Cardiac fibroblast (primary cell): ENCODE results near the gene XYLT1.

ENCODE experiments used
- DNase-seq, 2 donors: peaks; one replicate each; pipeline versions ENCODE4 v3.0.0 to v3.0.0-alpha.2; 2010; ENCODE audit warnings: low read depth in 2 of 2
- H3K4me3 ChIP-seq, 2 donors: replicated peaks in 1 of 2; 1 replicate in 1 of 2; 2 replicates in 1 of 2; pipeline ENCODE4 v1.5.1; 2011; ENCODE audit warnings: low read depth in 2 of 2, low read length in 2 of 2, mild to moderate bottlenecking in 2 of 2, moderate library complexity in 1 of 2
- CTCF ChIP-seq: IDR thresholded peaks from one replicate; pipeline ENCODE4 v1.5.1; 2011; ENCODE audit warnings: low read depth, mild to moderate bottlenecking, low read length, inconsistent platforms

Gene XYLT1

DNA sequence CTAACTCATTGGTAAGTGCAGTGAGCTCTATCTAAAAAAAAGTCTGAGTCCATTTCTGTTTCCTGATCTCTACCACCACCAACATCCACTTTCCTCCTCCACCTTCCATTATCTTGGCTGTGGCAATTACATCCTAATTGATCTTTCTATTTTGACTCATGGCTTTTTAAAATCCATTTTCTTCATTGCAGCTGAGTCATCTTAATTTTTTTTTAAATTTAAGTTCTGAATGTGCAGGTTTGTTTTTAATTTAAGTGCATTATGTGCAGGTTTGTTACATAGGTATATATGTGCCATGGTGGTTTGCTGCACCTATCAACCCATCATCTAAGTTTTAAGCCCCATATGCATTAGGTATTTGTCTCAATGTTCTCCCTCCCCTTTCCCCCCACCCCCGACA lies 390.7 kb downstream of the XYLT1 start:
- no peak overlapping the region for H3K4me3 ChIP-seq
- TF ChIP-seq CTCF, result no peak
- DNase-seq, result no peak

GRCh38 chr16:17078931-17079631 lies 391.7 kb downstream of the XYLT1 start:
- no peak overlapping the region for H3K4me3 ChIP-seq
- DNase-seq, result no peak
- no peak for TF ChIP-seq CTCF

DNA sequence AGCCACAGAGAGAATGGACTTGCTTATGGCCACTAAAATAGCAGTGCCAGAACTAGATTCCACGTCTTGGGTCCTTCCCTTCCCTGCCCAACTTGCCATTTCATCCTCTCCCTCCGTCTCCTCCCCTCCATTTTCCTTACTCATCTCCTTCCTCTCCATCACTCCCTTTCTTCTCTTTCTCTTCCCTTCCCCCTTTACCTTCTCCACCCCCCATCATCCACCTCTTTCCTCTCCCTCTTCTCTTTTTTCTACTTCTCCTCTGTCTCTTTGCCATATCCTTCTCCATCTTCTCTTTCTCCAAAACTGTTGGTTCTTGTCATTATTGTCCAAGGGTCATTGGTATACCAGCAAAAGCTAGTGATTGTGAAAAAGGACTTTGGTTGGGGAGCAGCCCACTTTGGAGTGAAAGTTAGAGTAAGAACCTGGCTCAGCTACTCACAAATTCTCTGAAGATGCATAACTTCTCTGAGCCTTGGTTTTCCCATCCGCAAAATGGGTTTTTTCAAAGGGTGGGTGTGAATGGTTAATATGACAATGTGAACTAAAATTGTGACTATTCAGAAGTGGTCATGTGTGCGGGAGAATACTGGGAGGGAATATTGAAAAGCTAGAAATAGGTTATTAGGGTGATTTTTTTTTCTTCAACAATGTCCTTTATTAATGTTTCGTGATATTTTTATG lies 393.8 kb downstream of the XYLT1 start:
- TF ChIP-seq CTCF, result no peak
- no peak overlapping the region for H3K4me3 ChIP-seq
- DNase-seq, result no peak

DNA sequence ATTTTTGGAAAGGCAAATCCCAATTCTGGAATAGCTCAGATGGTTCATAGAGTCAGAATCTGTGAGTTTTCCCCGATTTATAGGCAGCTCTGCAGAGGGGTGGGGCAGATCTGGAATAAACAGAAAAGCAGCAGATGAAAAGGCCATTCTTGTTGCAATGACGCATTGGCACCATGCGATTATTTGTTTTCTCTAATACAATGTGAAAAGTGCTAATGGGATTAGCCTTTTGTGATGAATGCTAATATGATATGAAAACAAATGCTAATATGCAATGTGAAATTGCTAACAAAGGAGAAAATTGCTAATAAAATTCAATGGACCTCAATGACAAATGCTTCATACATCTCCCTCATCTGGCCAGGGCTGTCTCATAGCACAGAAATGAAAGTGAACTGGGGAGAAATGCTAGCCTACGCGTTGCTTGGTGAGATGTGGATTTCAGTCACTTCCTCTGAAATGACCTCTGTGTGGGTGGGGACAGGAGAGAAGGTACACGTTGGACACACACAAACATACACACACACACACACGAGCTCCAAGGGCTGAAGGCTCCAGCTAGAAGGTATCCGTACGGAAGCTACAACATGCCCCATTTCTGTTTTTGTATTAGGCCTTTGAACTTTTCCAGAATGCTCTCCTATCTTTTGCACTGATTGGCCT lies 394.5 kb downstream of the XYLT1 start:
- H3K4me3 ChIP-seq, result no peak overlapping the region
- no peak for DNase-seq
- TF ChIP-seq CTCF, result no peak

GRCh38 chr16:17072104-17072503 lies 398.7 kb downstream of the XYLT1 start:
- no peak for TF ChIP-seq CTCF
- peak in 1 of 2 donors; percentile 0 for DNase-seq
- no peak overlapping the region for H3K4me3 ChIP-seq

GRCh38 chr16:17070882-17071592 lies 399.7 kb downstream of the XYLT1 start:
- DNase-seq, result no peak
- no peak for TF ChIP-seq CTCF
- H3K4me3 ChIP-seq, result no peak overlapping the region
